NCI-H345 (cell line): ENCODE measurements around the gene TSPEAR.

Source experiments
- DNase-seq: peaks from one replicate; lab custom pipeline; 2025; lab: John Stamatoyannopoulos, UW

The TSPEAR gene

GRCh38 chr21:44483288-44484237 lies 227.8 kb downstream of the TSPEAR start:
- DNase-seq, result no peak

- DNase-seq, result no peak
These were observed 228.6 kb downstream of the TSPEAR start for GRCh38 chr21:44482581-44483287.

GRCh38 chr21:44480200-44481053 lies 230.9 kb downstream of the TSPEAR start:
- DNase-seq, result no peak

- DNase-seq, result peak; percentile 32
These were observed 231.7 kb downstream of the TSPEAR start for GRCh38 chr21:44479556-44480199.

GRCh38 chr21:44478801-44479167 lies 232.6 kb downstream of the TSPEAR start:
- no peak for DNase-seq

- no peak for DNase-seq
These were observed 233.1 kb downstream of the TSPEAR start for GRCh38 chr21:44478124-44478800.

- no peak for DNase-seq
These were observed 233.7 kb downstream of the TSPEAR start for GRCh38 chr21:44477712-44478111.

- DNase-seq, result no peak
These were observed 234.2 kb downstream of the TSPEAR start for GRCh38 chr21:44477131-44477530.

GRCh38 chr21:44475266-44475845 lies 236.0 kb downstream of the TSPEAR start:
- no peak for DNase-seq

- DNase-seq, result no peak
These were observed 237.3 kb downstream of the TSPEAR start for GRCh38 chr21:44473915-44474555.

- DNase-seq, result no peak
These were observed 239.4 kb downstream of the TSPEAR start for GRCh38 chr21:44471996-44472395.

- no peak for DNase-seq
These were observed 240.0 kb downstream of the TSPEAR start for GRCh38 chr21:44471341-44471740.

GRCh38 chr21:44467859-44468195 lies 243.5 kb downstream of the TSPEAR start:
- no peak for DNase-seq

- no peak for DNase-seq
These were observed 244.1 kb downstream of the TSPEAR start for GRCh38 chr21:44466996-44467858.

GRCh38 chr21:44466351-44466954 lies 244.9 kb downstream of the TSPEAR start:
- no peak for DNase-seq

- DNase-seq, result no peak
These were observed 247.0 kb downstream of the TSPEAR start for GRCh38 chr21:44464351-44464750.

- no peak for DNase-seq
These were observed 247.6 kb downstream of the TSPEAR start for GRCh38 chr21:44463724-44464123.

GRCh38 chr21:44462834-44463200 lies 248.6 kb downstream of the TSPEAR start:
- DNase-seq, result no peak
